Right kidney (tissue), 1 donor: ENCODE data around the gene PRDM7.
"Not testable (repeated sequence)": the region's sequence is repeated elsewhere in the genome, so short reads cannot be mapped to it uniquely, and the experiment has no call there.

Experiments
- DNase-seq: peaks from one replicate; pipeline ENCODE4 v3.0.0-alpha.2; 2016

The PRDM7 gene

DNA sequence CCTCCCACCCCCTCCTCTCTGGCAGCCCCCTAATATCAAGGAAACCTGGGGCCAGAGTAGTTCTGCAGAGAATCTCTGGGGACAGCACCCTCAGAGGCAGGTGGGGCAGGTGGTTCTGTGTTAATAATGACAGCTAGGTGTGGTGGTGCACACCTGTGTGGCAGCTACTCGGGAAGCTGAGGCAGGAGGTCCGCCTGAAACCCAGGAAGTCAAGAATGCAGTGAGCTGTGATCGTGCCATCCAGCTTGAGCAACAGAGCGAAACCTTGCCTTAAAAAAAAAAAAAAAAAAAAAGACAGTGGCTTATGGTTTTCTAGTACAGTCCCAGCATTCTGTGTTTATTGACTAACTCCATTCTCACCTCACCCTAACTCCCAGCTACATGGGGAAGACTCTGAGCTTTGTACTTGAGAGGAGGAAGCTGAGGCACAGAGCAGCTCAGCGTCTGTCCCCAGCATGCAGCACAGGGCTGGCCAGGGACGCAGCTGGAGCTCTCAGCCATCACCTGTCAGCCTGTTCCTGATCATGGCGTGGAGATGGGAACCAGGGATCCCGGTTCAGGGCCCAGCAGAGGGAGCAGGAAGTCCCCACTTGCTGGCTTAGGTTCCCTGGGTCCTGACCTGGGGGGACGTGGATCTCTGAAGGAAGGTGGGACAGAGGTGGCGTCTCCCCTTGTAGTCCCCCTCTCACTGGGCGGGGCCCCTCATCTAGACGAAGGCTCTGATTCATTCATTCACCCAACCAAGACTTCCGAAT is 64.0 kb downstream of the PRDM7 start:
- DNase-seq: no peak

DNA sequence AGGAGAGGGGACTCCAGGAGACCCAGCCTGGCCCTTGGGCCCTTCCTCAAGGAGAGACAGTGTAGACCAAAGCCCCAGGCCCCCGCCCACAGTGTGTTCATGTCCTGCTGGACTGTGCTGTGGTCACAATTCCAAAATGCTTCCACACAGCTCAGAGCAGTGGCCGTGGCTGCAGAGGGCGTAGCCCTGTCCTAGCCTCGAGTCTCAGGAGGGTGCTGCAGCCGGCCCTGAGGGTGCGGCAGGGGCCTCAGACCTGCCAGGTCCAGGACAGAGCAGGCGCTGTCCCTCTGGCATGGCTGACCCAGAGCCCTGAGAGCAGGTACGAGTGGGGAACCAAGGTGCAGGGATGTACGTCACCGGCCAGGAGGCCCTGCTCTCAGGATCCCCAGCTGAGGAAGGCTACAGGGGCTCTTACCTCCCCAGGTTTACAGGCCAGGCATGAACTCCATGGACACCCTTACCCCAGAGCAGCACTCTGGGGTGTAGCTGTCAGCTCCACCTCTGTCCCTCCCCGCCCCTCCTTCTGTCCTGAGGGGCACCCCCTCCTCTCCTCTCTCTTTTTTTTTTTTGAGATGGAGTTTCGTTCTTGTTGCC is 65.1 kb downstream of the PRDM7 start:
- DNase-seq: no peak

DNA sequence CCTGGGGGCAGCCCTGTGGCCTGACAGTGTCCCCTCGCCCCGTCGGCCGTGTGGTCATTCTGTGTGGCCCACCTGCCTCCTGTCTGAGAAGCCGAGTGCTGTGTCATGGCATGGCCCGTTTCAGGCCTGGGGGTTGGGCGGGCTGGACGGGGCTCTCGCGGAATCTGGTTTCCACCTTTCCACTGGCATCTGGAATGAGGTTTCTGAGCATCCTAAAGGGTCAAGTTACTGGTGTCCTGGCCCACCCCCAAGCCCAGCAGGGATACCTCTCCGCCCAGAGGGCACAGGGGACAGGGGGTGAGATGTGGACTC is 65.7 kb downstream of the PRDM7 start:
- no peak for DNase-seq

DNA sequence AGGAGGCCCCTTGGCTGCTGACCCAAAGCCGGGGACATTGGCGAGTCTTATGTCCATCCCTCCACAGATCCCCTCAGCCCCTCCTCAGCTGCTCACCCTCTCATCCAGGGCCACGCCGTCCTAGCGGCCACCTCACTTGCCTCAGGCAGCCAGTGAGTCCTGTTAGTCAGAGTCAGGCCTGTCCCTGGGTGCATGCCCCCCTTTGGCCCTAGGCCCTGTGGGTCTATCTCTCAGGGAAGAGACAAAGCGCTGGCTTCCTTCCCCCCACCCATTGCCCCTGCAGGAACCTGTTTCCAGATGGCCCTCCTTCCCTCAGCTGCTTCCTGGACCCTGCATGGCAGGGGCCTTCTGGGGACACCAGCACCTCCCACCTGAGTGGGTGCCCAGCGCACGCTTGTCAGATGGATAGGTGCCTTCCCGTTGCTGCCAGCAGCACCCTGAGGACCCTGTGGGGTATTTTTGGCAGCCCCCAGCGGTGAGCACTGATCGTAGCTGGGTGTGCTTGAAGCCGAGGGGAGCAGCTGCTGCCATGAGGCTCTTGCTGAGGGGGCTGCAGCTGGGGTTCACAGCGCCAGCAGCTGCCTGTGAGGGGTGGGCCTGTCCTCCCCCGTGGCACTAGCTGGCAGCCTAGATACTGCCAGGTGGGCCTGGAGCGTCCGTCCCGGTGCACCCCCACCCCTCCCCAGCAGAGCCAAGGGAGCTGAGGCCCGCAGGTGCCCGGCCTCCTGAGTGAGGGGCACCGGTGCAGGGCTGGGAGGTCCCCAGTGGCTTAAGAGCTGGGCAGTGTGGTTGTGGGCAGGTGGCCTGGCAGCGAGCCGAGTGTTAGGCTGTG is 66.2 kb downstream of the PRDM7 start:
- DNase-seq: no peak

DNA sequence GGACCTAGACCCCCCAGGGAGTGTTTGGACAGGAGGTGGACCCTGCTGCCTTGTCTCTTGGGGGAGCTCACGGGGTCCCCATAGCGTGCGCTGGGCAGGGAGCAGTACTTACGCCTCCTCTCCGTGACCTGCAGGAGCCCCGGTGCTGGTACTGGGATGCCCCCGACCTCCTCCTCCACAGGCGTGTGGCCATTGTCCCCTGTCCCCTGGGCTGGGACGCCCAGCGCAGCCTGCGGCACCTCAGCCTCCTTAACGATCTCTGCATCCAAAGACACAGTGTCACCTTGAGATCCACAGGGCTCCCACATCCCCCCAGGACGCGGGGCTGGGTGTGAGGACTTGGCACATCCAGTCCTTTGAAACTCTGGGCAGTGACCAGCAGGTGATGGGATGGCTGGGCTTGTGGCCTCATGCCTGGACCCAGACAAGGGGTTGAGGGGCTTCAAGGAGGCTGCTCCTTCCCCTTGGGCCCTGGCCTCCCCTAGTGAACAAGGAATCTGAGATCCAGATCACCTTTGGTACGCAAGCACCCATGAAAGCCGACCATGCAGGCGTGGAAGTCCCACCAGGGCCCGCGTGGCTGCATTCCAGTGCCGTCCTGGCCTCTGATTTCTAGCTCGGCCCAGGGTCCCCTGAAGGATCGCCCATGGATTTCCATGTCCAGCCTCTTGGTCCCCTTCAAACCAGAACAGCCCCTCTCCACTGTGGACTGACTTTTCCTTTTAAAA is 67.8 kb downstream of the PRDM7 start:
- DNase-seq: no peak

DNA sequence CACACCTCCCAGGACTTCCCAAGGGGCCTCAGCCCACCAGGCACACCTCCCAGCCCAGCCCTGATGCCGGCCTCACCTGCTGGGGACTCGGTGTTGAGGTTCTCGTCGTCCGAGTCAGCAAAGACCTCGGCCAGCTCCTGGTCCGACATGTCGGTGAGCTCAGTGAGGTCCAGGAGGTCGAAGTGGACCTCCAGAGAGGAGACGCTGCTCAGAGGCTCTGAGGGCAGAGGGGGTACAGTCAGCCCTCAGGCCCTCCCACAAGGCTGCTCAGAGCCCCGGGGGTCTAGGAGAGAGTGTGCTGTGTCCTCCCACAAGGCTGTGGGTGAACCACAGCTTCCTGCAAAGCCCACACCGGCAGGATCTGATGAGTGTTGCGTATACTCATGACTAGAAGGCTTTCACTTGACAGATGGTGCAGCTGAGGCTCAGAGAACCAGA is 68.4 kb downstream of the PRDM7 start:
- no peak for DNase-seq

DNA sequence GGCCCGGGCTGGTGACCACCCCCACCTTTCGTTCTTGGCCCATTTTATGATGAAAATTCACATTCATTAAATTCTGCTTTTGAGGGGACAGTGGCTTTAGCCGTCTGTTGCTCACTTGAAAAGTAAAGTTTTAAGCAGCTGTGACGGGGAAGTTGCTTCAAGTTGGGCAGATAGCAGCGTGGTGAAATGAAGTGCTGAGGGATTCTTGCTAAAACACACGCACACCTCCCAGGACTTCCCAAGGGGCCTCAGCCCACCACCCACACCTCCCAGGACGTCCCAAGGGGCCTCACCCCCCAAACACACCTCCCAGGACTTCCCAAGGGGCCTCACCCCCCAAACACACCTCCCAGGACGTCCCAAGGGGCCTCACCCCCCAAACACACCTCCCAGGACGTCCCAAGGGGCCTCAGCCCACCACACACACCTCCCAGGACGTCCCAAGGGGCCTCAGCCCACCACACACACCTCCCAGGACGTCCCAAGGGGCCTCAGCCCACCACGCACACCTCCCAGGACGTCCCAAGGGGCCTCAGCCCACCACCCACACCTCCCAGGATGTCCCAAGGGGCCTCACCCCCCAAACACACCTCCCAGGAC is 69.4 kb downstream of the PRDM7 start:
- not testable (repeated sequence) for DNase-seq

DNA sequence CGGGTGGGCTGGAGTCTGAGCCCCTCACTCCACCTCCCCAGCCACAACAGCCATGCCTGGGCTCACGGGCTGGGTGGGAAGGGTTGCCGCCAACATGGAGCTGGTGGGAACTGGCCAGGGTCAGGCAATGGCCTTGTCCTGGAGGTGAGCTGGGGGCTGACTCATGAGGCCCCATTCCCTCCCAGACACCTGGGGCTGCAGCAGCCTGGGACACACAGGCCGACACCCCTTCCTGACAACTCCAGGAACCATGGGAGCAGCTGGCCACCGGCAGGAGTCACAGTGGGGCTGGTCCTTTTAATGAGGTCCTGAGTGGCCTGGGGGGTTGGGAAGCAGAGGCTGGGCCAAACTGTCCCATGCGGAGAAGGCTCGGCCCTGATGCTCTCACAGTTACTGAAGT is 70.1 kb downstream of the PRDM7 start:
- DNase-seq: no peak
